ENCODE measurements around the gene CAND2. TPM values are rescaled to one million over a fixed set of nuclear protein-coding genes. Genes with fewer than 3 reads are reported as not detected.

The CAND2 gene
- total and polyA plus RNA-seq, 4 donors, result 0.38 to 1.6 (median 0.92) TPM

DNA sequence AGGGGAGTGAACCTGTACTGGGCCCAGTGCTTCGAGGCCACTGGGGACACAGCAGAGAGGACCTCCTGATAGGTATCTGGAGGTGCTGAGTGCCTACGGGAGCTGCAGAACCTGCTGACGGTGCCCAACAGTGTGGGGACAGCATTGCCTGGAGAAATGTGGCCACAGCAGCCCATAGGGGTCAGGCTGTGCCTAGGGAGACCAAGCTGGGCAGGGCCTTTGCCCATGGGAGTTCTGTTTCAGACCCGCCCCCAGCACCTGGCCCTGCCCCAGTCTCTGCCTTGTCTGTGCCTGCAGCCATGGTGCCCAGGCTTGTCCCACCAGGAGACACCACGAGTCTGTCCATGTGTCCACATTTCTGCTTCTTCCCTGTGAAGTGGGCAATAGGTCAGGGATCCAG, 60.1 kb downstream of the CAND2 start:
- Histone ChIP-seq H3K27me3 (ENCODE audit: control insufficient read depth in 4 of 4, insufficient read depth in 4 of 4, low read length in 3 of 4) (no peaks in the 10 kb centered on the region), H3K9me3 (ENCODE audit: control insufficient read depth in 4 of 4, low read length in 3 of 4) (no peaks in the 10 kb centered on the region), H3K9ac (ENCODE audit: low read depth in 1 of 2, low read length in 2 of 2) (no peak overlapping the region), H3K27ac (ENCODE audit: low read depth in 1 of 2, low read length in 2 of 2) (no peak overlapping the region), H3K36me3 (ENCODE audit: control insufficient read depth in 4 of 4, insufficient read depth in 3 of 4, low read depth in 1 of 4, low read length in 3 of 4) (no peaks in the 10 kb centered on the region), H3K4me1 (ENCODE audit: control insufficient read depth in 4 of 4, insufficient read depth in 4 of 4, low read length in 3 of 4) (no peaks in the 10 kb centered on the region), H3K4me3 (ENCODE audit: low read depth in 1 of 3, low read length in 3 of 3) (no peak overlapping the region)
- WGBS, result 93% methylated on average over 5 of the region's 5 CpGs
- no peak for DNase-seq (ENCODE audit: low spot score)
- TF ChIP-seq ZBTB33 (IDR thresholded peaks at IDR 0.05) (no peak), FOXA1 (IDR thresholded peaks at IDR 0.05) (no peak), SP1 (IDR thresholded peaks at IDR 0.05) (no peak), JUND (IDR thresholded peaks at IDR 0.05) (no peak), GABPA (IDR thresholded peaks at IDR 0.05 in 1 of 2, conservative IDR thresholded peaks at IDR 0.05 in 1 of 2) (no peak), RXRA (IDR thresholded peaks at IDR 0.05) (no peak), EGR1 (IDR thresholded peaks at IDR 0.05; ENCODE audit: low read depth in 2 of 2) (no peak), HNF4G (IDR thresholded peaks at IDR 0.05) (no peak), NR2F2 (IDR thresholded peaks at IDR 0.05) (no peak), TAF1 (conservative IDR thresholded peaks at IDR 0.05) (no peak), YY1 (IDR thresholded peaks at IDR 0.05) (no peak), RAD21 (IDR thresholded peaks at IDR 0.05) (no peak), MAX (IDR thresholded peaks at IDR 0.05) (no peak), HNF4A (conservative IDR thresholded peaks at IDR 0.05) (no peak)
- TF ChIP-seq, protein P1, sequence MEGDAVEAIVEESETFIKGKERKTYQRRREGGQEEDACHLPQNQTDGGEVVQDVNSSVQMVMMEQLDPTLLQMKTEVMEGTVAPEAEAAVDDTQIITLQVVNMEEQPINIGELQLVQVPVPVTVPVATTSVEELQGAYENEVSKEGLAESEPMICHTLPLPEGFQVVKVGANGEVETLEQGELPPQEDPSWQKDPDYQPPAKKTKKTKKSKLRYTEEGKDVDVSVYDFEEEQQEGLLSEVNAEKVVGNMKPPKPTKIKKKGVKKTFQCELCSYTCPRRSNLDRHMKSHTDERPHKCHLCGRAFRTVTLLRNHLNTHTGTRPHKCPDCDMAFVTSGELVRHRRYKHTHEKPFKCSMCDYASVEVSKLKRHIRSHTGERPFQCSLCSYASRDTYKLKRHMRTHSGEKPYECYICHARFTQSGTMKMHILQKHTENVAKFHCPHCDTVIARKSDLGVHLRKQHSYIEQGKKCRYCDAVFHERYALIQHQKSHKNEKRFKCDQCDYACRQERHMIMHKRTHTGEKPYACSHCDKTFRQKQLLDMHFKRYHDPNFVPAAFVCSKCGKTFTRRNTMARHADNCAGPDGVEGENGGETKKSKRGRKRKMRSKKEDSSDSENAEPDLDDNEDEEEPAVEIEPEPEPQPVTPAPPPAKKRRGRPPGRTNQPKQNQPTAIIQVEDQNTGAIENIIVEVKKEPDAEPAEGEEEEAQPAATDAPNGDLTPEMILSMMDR (IDR thresholded peaks at IDR 0.05; ENCODE audit: low read depth, low read length, missing input control), result no peak
- TF ChIP-seq, protein P2, sequence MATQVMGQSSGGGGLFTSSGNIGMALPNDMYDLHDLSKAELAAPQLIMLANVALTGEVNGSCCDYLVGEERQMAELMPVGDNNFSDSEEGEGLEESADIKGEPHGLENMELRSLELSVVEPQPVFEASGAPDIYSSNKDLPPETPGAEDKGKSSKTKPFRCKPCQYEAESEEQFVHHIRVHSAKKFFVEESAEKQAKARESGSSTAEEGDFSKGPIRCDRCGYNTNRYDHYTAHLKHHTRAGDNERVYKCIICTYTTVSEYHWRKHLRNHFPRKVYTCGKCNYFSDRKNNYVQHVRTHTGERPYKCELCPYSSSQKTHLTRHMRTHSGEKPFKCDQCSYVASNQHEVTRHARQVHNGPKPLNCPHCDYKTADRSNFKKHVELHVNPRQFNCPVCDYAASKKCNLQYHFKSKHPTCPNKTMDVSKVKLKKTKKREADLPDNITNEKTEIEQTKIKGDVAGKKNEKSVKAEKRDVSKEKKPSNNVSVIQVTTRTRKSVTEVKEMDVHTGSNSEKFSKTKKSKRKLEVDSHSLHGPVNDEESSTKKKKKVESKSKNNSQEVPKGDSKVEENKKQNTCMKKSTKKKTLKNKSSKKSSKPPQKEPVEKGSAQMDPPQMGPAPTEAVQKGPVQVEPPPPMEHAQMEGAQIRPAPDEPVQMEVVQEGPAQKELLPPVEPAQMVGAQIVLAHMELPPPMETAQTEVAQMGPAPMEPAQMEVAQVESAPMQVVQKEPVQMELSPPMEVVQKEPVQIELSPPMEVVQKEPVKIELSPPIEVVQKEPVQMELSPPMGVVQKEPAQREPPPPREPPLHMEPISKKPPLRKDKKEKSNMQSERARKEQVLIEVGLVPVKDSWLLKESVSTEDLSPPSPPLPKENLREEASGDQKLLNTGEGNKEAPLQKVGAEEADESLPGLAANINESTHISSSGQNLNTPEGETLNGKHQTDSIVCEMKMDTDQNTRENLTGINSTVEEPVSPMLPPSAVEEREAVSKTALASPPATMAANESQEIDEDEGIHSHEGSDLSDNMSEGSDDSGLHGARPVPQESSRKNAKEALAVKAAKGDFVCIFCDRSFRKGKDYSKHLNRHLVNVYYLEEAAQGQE (IDR thresholded peaks at IDR 0.05), result no peak
- TF ChIP-seq, protein P3, sequence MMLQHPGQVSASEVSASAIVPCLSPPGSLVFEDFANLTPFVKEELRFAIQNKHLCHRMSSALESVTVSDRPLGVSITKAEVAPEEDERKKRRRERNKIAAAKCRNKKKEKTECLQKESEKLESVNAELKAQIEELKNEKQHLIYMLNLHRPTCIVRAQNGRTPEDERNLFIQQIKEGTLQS (IDR thresholded peaks at IDR 0.05), result no peak

- 77% methylated on average over 7 of the region's 7 CpGs for WGBS
- Histone ChIP-seq H3K27me3 (ENCODE audit: control insufficient read depth in 4 of 4, insufficient read depth in 4 of 4, low read length in 3 of 4) (no peaks in the 10 kb centered on the region), H3K36me3 (ENCODE audit: control insufficient read depth in 4 of 4, insufficient read depth in 3 of 4, low read depth in 1 of 4, low read length in 3 of 4) (no peaks in the 10 kb centered on the region), H3K27ac (ENCODE audit: low read depth in 1 of 2, low read length in 2 of 2) (no peak overlapping the region), H3K9me3 (ENCODE audit: control insufficient read depth in 4 of 4, low read length in 3 of 4) (no peaks in the 10 kb centered on the region), H3K4me3 (ENCODE audit: low read depth in 1 of 3, low read length in 3 of 3) (no peak overlapping the region), H3K9ac (ENCODE audit: low read depth in 1 of 2, low read length in 2 of 2) (no peak overlapping the region), H3K4me1 (ENCODE audit: control insufficient read depth in 4 of 4, insufficient read depth in 4 of 4, low read length in 3 of 4) (no peaks in the 10 kb centered on the region)
- DNase-seq (ENCODE audit: low spot score), result no peak
- no peak for TF ChIP-seq ZBTB33 (IDR thresholded peaks at IDR 0.05)
- TF ChIP-seq JUND (IDR thresholded peaks at IDR 0.05), result no peak
- TF ChIP-seq NR2F2 (IDR thresholded peaks at IDR 0.05), result no peak
- TF ChIP-seq GABPA (IDR thresholded peaks at IDR 0.05 in 1 of 2, conservative IDR thresholded peaks at IDR 0.05 in 1 of 2), result no peak
- no peak for TF ChIP-seq FOXA2 (IDR thresholded peaks at IDR 0.05)
- TF ChIP-seq EGR1 (IDR thresholded peaks at IDR 0.05; ENCODE audit: low read depth in 2 of 2), result no peak
Observed at GRCh38 chr3:12859840-12860239, 63.4 kb downstream of the CAND2 start.

Data from liver (tissue), 9 donors.